Colonic mucosa (tissue), 4 donors: ENCODE measurements around the gene GPX8. TPM values are rescaled to one million over a fixed set of nuclear protein-coding genes. Genes with fewer than 3 reads are reported as not detected.

ENCODE experiments used
- DNase-seq: peaks from one replicate; pipeline ENCODE4 v3.0.0-alpha.2; 2020
- H3K27ac ChIP-seq: fragments of 200-600 bp; one replicate; pipeline ENCODE4 v1.8.0; 2021
- H3K27me3 ChIP-seq: fragments of 200-600 bp; one replicate; pipeline ENCODE4 v1.8.0; 2021
- H3K36me3 ChIP-seq: fragments of 200-600 bp; one replicate; pipeline ENCODE4 v1.8.0; 2021
- H3K4me1 ChIP-seq: fragments of 200-600 bp; one replicate; pipeline ENCODE4 v1.8.0; 2021; ENCODE audit warnings: mild to moderate bottlenecking
- H3K4me3 ChIP-seq: fragments of 200-600 bp; one replicate; pipeline ENCODE4 v1.8.0; 2021
- H3K9ac ChIP-seq, 2 donors: one replicate each; pipeline ENCODE4 v1.7.0; 2013; ENCODE audit warnings: control low read depth in 2 of 2, low read depth in 2 of 2, low read length in 2 of 2
- H3K9me3 ChIP-seq: fragments of 200-600 bp; one replicate; pipeline ENCODE4 v1.8.0; 2021
- CTCF ChIP-seq: fragments of 200-600 bp; IDR thresholded peaks from one replicate; pipeline ENCODE4 v1.8.0; 2022; ENCODE audit warnings: antibody characterized with exemption, mild to moderate bottlenecking
- intact Hi-C: fragments of 100-400 bp; cut with DNase I; formaldehyde crosslinking; loops from one replicate; pipeline ENCODE4 v1.14.1; 2022
- total RNA-seq, 2 donors: library from RNA; stranded (reverse); fragmentation: NEBNext Ultra II Directional in 1 of 2; extraction: Animal tissue kit (Norgen Biotek cat#: 25700) in 1 of 2; gene quantifications; one replicate each; pipeline ENCODE4 v1.2.1, GENCODE V29; 2021
- donor health status: healthy.
- donor health status: DM: no; HTN: no; CAD: no.
- donor health status: DM: no; HTN: no; CAD: no.

The GPX8 gene
- total RNA-seq, 2 donors from 2014 or later, result 7.1 TPM

- Histone ChIP-seq H3K9ac (no peak overlapping the region), H3K27ac (no peak overlapping the region), H3K36me3 (no peaks in the 10 kb centered on the region), H3K4me3 (no peak overlapping the region), H3K9me3 (no peaks in the 10 kb centered on the region), H3K4me1 (no peaks in the 10 kb centered on the region), H3K27me3 (no peaks in the 10 kb centered on the region)
- intact Hi-C loops, result loop anchor here (10.0 kb wide), 2 partner anchors 201 to 631 kb away; partner anchors contain the start of gene SNX18
- DNase-seq, result no peak
- TF ChIP-seq CTCF, result no peak
These were observed 13.9 kb upstream of the GPX8 start for GRCh38 chr5:55146080-55146479.

- TF ChIP-seq CTCF, result peak; percentile 90
- H3K9me3 ChIP-seq, result no peaks in the 10 kb centered on the region
- H3K27ac ChIP-seq, result no peak overlapping the region
- H3K4me1 ChIP-seq, result no peaks in the 10 kb centered on the region
- H3K4me3 ChIP-seq, result no peak overlapping the region
- H3K27me3 ChIP-seq, result no peaks in the 10 kb centered on the region
- no peak overlapping the region for H3K9ac ChIP-seq
- intact Hi-C loops, result loop anchor here (10.0 kb wide), 2 partner anchors 202 to 632 kb away; partner anchors contain the start of gene SNX18
- peak; percentile 82 for DNase-seq
- H3K36me3 ChIP-seq, result no peaks in the 10 kb centered on the region
These were observed 13.3 kb upstream of the GPX8 start for GRCh38 chr5:55146543-55147151.

- intact Hi-C loops, result loop anchor here (10.0 kb wide), 2 partner anchors 205 to 635 kb away; partner anchors contain the start of gene SNX18
- TF ChIP-seq CTCF, result no peak
- no peaks in the 10 kb centered on the region for H3K27me3 ChIP-seq
These were observed 10.6 kb upstream of the GPX8 start for GRCh38 chr5:55149308-55149795.

GRCh38 chr5:55151923-55152842 is 7.8 kb upstream of the GPX8 start:
- Histone ChIP-seq H3K4me1 (no peaks in the 10 kb centered on the region), H3K9me3 (no peaks in the 10 kb centered on the region), H3K4me3 (no peak overlapping the region), H3K27ac (no peak overlapping the region), H3K27me3 (no peaks in the 10 kb centered on the region), H3K9ac (no peak overlapping the region), H3K36me3 (no peaks in the 10 kb centered on the region)
- DNase-seq, result no peak
- intact Hi-C loops, result no loop called here
- TF ChIP-seq CTCF, result no peak

More at GRCh38 chr5:55149308-55149795, 10.6 kb upstream of the GPX8 start:
- DNase-seq, result no peak
- H3K9me3 ChIP-seq, result no peaks in the 10 kb centered on the region
- no peaks in the 10 kb centered on the region for H3K4me1 ChIP-seq
- H3K36me3 ChIP-seq, result no peaks in the 10 kb centered on the region
- H3K4me3 ChIP-seq, result no peak overlapping the region
- no peak overlapping the region for H3K27ac ChIP-seq
- no peak overlapping the region for H3K9ac ChIP-seq

GRCh38 chr5:55154873-55155272 is 5.1 kb upstream of the GPX8 start:
- TF ChIP-seq CTCF, result no peak
- H3K4me1 ChIP-seq, result no peaks in the 10 kb centered on the region
- intact Hi-C loops, result loop anchor here (5.0 kb wide), 1 partner anchor 248 kb away; no protein-coding TSS in a partner anchor
- H3K4me3 ChIP-seq, result no peak overlapping the region
- no peaks in the 10 kb centered on the region for H3K27me3 ChIP-seq
- no peaks in the 10 kb centered on the region for H3K36me3 ChIP-seq
- DNase-seq, result no peak
- H3K9ac ChIP-seq, result no peak overlapping the region
- H3K27ac ChIP-seq, result no peak overlapping the region
- no peaks in the 10 kb centered on the region for H3K9me3 ChIP-seq
